ENCODE results near the gene ATP2C2. TPM values are rescaled to one million over a fixed set of nuclear protein-coding genes. Genes with fewer than 3 reads are reported as not detected.

Gene ATP2C2
- total RNA-seq, 1 experiment from 2014 or later = 4.0 TPM

DNA sequence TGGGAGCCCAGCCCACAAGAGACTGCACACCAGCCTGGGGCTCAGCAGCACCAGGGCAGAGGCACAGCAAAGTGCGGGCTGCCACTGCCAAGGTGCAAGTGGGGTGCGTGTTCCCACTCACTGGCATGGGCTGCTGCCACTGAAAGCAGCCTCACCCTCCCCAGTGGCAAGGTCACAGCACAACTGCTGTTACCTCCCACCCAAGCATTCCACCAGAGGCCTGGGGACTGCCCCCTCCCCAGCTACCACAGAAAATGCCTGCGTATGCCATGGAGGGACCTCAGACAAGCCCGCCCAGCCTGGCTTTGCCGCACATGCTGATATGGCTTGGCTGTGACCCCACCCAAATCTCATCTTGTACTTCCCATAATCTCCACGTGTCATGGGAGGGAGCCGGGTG lies 103.0 kb downstream of the ATP2C2 start:
- H2BK12ac ChIP-seq (ENCODE audit: insufficient read length, low read depth, low read length) = no peak overlapping the region
- H4K8ac ChIP-seq (replicated peaks; ENCODE audit: insufficient read length, low read depth, low read length) = no peak overlapping the region
- H3K4ac ChIP-seq (ENCODE audit: low read depth, low read length) = no peak overlapping the region
- no peaks in the 10 kb centered on the region for H3K23me2 ChIP-seq (ENCODE audit: insufficient read length, low read depth, low read length, poor library complexity, severe bottlenecking)
- H4K91ac ChIP-seq (ENCODE audit: insufficient read length, low read depth, low read length) = no peak overlapping the region
- H3T11ph ChIP-seq (ENCODE audit: low read length) = no peak overlapping the region
- H3K18ac ChIP-seq (ENCODE audit: insufficient read length, low read depth, low read length) = no peak overlapping the region
- no peak overlapping the region for H3K14ac ChIP-seq (ENCODE audit: insufficient read depth, low read length)
- no peak overlapping the region for H4K5ac ChIP-seq (ENCODE audit: insufficient read length, low read depth, low read length)
- H3K23ac ChIP-seq (ENCODE audit: insufficient read length, low read depth, low read length) = no peak overlapping the region
- no peak overlapping the region for H2BK20ac ChIP-seq (ENCODE audit: low read depth, low read length, poor library complexity, severe bottlenecking)
- Mint-ChIP-seq H3K4me3 (no peak overlapping the region), H3K9me3 (peaks cover 33 to 35% of the 10 kb centered on the region in 2 experiments), H3K36me3 (ENCODE audit: insufficient read depth in 1 of 3, low read depth in 3 of 3) (peaks cover 31 to 52% (median 38%) of the 10 kb centered on the region in 3 experiments), H3K27me3 (ENCODE audit: low read depth) (peaks cover 3% of the 10 kb centered on the region), H3K27ac (no peak overlapping the region), H3K4me1 (no peaks in the 10 kb centered on the region)
- H3K4me1 ChIP-seq (ENCODE audit: insufficient read depth, low read length) = no peaks in the 10 kb centered on the region
- no peak overlapping the region for H3K4me2 ChIP-seq (ENCODE audit: insufficient read depth, insufficient read length, low read length)
- no peaks in the 10 kb centered on the region for H3K9me3 ChIP-seq (ENCODE audit: control insufficient read depth, low read depth, low read length)
- H2BK15ac ChIP-seq (ENCODE audit: low read depth, low read length) = no peak overlapping the region
- H3K56ac ChIP-seq (ENCODE audit: insufficient read length, low read depth, low read length) = no peak overlapping the region
- H3K27ac ChIP-seq (ENCODE audit: insufficient read length, low read depth, low read length) = no peak overlapping the region
- no peaks in the 10 kb centered on the region for H3K27me3 ChIP-seq (ENCODE audit: insufficient read depth, low read length)
- no CpG with 5 or more reads among the region's 7 CpGs for WGBS (ENCODE audit: extremely low coverage, insufficient read length, low lambda C conversion rate)
- no peaks in the 10 kb centered on the region for H3K79me1 ChIP-seq (ENCODE audit: insufficient read depth, low read depth, low read length, poor library complexity, severe bottlenecking)
- no peaks in the 10 kb centered on the region for H4K20me1 ChIP-seq (ENCODE audit: control insufficient read depth, insufficient read depth, insufficient read length)
- TF ChIP-seq CTCF (conservative IDR thresholded peaks at IDR 0.05) = no peak
- no peaks in the 10 kb centered on the region for H3K79me2 ChIP-seq (ENCODE audit: insufficient read depth, low read length)
- no peak overlapping the region for H2BK5ac ChIP-seq (ENCODE audit: insufficient read length, low read length)
- no peak overlapping the region for H3K9ac ChIP-seq (ENCODE audit: extremely low read depth, insufficient read length, low read length)
- DNase-seq = peak; percentile 12
- H2BK120ac ChIP-seq (ENCODE audit: low read depth, low read length, poor library complexity, severe bottlenecking) = no peak overlapping the region
- H2AFZ ChIP-seq (ENCODE audit: low read length) = no peak overlapping the region
- no peak overlapping the region for H2AK5ac ChIP-seq (ENCODE audit: insufficient read length, low read length)

Data from H9 (cell line).